A549 (cell line): ENCODE measurements around the gene HOXA2. TPM values are rescaled to one million over a fixed set of nuclear protein-coding genes. Genes with fewer than 3 reads are reported as not detected.

Experiments
- ATAC-seq, 2 experiments: fragments of 200-7000 bp in 1 of 2; fragments of >200 bp in 1 of 2; cut with Nextera tagmentation in 1 of 2; cut with Tn5 transposase in 1 of 2; 3 replicates each; pipeline versions ENCODE4 v1.8.0 to v1.9.1; 2018 to 2020; ENCODE audit warnings: mild to moderate bottlenecking in 1 of 2, moderate library complexity in 1 of 2
- CTCF ChIA-PET: fragments of 300-600 bp; sonication (Branson Sonifier 250); formaldehyde crosslinking; extraction: SDS; loops from one replicate; lab custom pipeline; 2021; ENCODE audit warnings: antibody characterized with exemption, inconsistent platforms; lab: Yijun Ruan, JAX
- POLR2A ChIA-PET: fragments of 350-600 bp; formaldehyde crosslinking; extraction: SDS; loops from one replicate; lab custom pipeline; 2021; ENCODE audit warnings: antibody characterized with exemption, inconsistent platforms; lab: Yijun Ruan, JAX
- DNase-seq, 2 experiments: peaks; one replicate each; pipeline versions ENCODE4 v3.0.0 to v3.0.0-alpha.2; 2011 to 2016; ENCODE audit warnings: low read depth in 1 of 2, low spot score in 1 of 2
- FAIRE-seq: peaks from 2 replicates; lab custom pipeline; 2011; peaks lifted over from hg19 to GRCh38; lab: Jason Lieb, UNC
- H3K27ac ChIP-seq, 2 experiments: fragments of >200 bp; sonication (Bioruptor Twin); formaldehyde crosslinking; 3 replicates each; pipeline ENCODE4 v1.5.1; 2016 to 2017
- H3K4me1 ChIP-seq: fragments of >200 bp; sonication (Bioruptor Twin); formaldehyde crosslinking; 3 replicates; pipeline ENCODE4 v1.6.1; 2016
- H3K4me2 ChIP-seq: fragments of >200 bp; sonication (Bioruptor Twin); formaldehyde crosslinking; 3 replicates; pipeline ENCODE4 v1.6.1; 2016
- H3K4me3 ChIP-seq: fragments of >200 bp; sonication (Bioruptor Twin); formaldehyde crosslinking; 3 replicates; pipeline ENCODE4 v1.5.1; 2016
- H3K9me3 ChIP-seq: fragments of >200 bp; sonication (Bioruptor Twin); formaldehyde crosslinking; 3 replicates; pipeline ENCODE4 v1.6.1; 2016
- ATOH8 ChIP-seq: fragments of 250-450 bp; sonication (Bioruptor Pico); IDR thresholded peaks from 2 replicates; pipeline ENCODE4 v1.5.0; 2020; ENCODE audit warnings: low read depth, mild to moderate bottlenecking, moderate library complexity
- CBX8 ChIP-seq: fragments of 200-600 bp; sonication (generic); IDR thresholded peaks from 2 replicates; pipeline ENCODE4 v1.6.1; 2016
- EHF ChIP-seq: fragments of 250-450 bp; sonication (Bioruptor Pico); IDR thresholded peaks from 2 replicates; pipeline ENCODE4 v1.5.0; 2020; ENCODE audit warnings: mild to moderate bottlenecking
- EHMT2 ChIP-seq: fragments of 200-600 bp; sonication (generic); IDR thresholded peaks from 2 replicates; pipeline ENCODE4 v1.6.1; 2016; ENCODE audit warnings: antibody characterized with exemption, low read depth, mild to moderate bottlenecking, moderate library complexity
- ESRRA ChIP-seq: fragments of 150-350 bp; IDR thresholded peaks from 2 replicates; pipeline ENCODE4 v1.6.1; 2014; ENCODE audit warnings: mild to moderate bottlenecking, low read length, borderline replicate concordance
- FOSB ChIP-seq: fragments of 250-450 bp; sonication (Bioruptor Pico); IDR thresholded peaks from 2 replicates; pipeline ENCODE4 v1.5.0; 2020; ENCODE audit warnings: mild to moderate bottlenecking, moderate library complexity
- HDAC2 ChIP-seq: fragments of 200-600 bp; sonication (generic); IDR thresholded peaks from 2 replicates; pipeline ENCODE4 v1.6.1; 2016
- JUN ChIP-seq, 2 experiments: fragments of >200 bp; sonication (Bioruptor Twin); formaldehyde crosslinking; IDR thresholded peaks; 2 replicates in 1 of 2; 3 replicates in 1 of 2; pipeline ENCODE4 v1.6.1; 2016 to 2017
- KDM1A ChIP-seq: fragments of 200-600 bp; sonication (generic); IDR thresholded peaks from 2 replicates; pipeline ENCODE4 v1.6.1; 2016; ENCODE audit warnings: low read depth, mild to moderate bottlenecking
- KDM5A ChIP-seq: fragments of 200-600 bp; sonication (generic); IDR thresholded peaks from 2 replicates; pipeline ENCODE4 v1.6.1; 2016; ENCODE audit warnings: antibody characterized with exemption, mild to moderate bottlenecking
- NFE2L2 ChIP-seq: fragments of 150-350 bp; conservative IDR thresholded peaks from 2 replicates; pipeline ENCODE4 v1.6.1; 2014; ENCODE audit warnings: low read length
- NPAS2 ChIP-seq: fragments of 250-450 bp; sonication (Bioruptor Pico); IDR thresholded peaks from 2 replicates; pipeline ENCODE4 v1.8.0; 2022; ENCODE audit warnings: mild to moderate bottlenecking, moderate library complexity, borderline replicate concordance
- POLR2AphosphoS2 ChIP-seq: conservative IDR thresholded peaks from 2 replicates; pipeline ENCODE4 v1.6.1; 2012; ENCODE audit warnings: low read length, improper control_type of control experiment, inconsistent platforms
- RCOR1 ChIP-seq: fragments of 150-350 bp; IDR thresholded peaks from 2 replicates; pipeline ENCODE4 v1.6.1; 2014; ENCODE audit warnings: antibody characterized with exemption, low read length, low read depth
- RFX5 ChIP-seq: fragments of 450-650 bp; IDR thresholded peaks from 2 replicates; pipeline ENCODE4 v1.7.1; 2014; ENCODE audit warnings: antibody characterized with exemption, mild to moderate bottlenecking, moderate library complexity
- SREBF2 ChIP-seq: fragments of 450-650 bp; IDR thresholded peaks from 2 replicates; pipeline ENCODE4 v1.6.1; 2014; ENCODE audit warnings: mild to moderate bottlenecking, moderate library complexity
- TFCP2L1 ChIP-seq: fragments of 250-450 bp; sonication (Bioruptor Pico); IDR thresholded peaks from 2 replicates; pipeline ENCODE4 v1.5.0; 2021; ENCODE audit warnings: mild to moderate bottlenecking
- ZC3H11A ChIP-seq: fragments of 450-650 bp; IDR thresholded peaks from 2 replicates; pipeline ENCODE4 v1.6.1; 2014; ENCODE audit warnings: antibody characterized with exemption, mild to moderate bottlenecking
- ZNF302 ChIP-seq: fragments of 250-450 bp; sonication (Bioruptor Pico); IDR thresholded peaks from 2 replicates; pipeline ENCODE4 v1.9.0; 2021; ENCODE audit warnings: inconsistent platforms, mild to moderate bottlenecking, moderate library complexity
- ZSCAN20 ChIP-seq: fragments of 250-450 bp; sonication (Bioruptor Pico); IDR thresholded peaks from 2 replicates; pipeline ENCODE4 v1.8.0; 2022; ENCODE audit warnings: mild to moderate bottlenecking, moderate library complexity
- WGBS: methylation state at CpG from one replicate; pipeline ENCODE4 v1.1.6; 2017; ENCODE audit errors: missing lambda C conversion rate; 5-methylcytosine and 5-hydroxymethylcytosine counted together
- polyA plus RNA-seq, 4 experiments: library from polyadenylated mRNA; depleted of rRNA in 3 of 4; stranded (reverse); fragments of >200 nt; fragmentation: RNase III in 1 of 4; extraction: RNeasy Plus Mini Kit Qiagen cat#74134 plus additional on column Dnase treatment in 1 of 4; gene quantifications; 2 replicates in 3 of 4; 3 replicates in 1 of 4; pipeline ENCODE4 v1.2.3, GENCODE V29; 2011 to 2017
- TF ChIP-seq, protein P1 (sequence below): IDR thresholded peaks from 2 replicates; pipeline ENCODE4 v1.6.1; 2012; ENCODE audit warnings: low read depth, borderline replicate concordance
- TF ChIP-seq, protein P2 (sequence below): fragments of 200-600 bp; sonication (generic); IDR thresholded peaks from 2 replicates; pipeline ENCODE4 v1.6.1; 2016; ENCODE audit warnings: antibody characterized with exemption, mild to moderate bottlenecking, moderate library complexity
- TF ChIP-seq, protein P3 (sequence below): fragments of 450-650 bp; IDR thresholded peaks from 2 replicates; pipeline ENCODE4 v1.6.1; 2014; ENCODE audit warnings: antibody characterized with exemption

Gene HOXA2
- polyA plus RNA-seq, 2 of the 4 experiments (the other 2 are of a cell fraction) = 1.3 to 2.1 TPM

DNA sequence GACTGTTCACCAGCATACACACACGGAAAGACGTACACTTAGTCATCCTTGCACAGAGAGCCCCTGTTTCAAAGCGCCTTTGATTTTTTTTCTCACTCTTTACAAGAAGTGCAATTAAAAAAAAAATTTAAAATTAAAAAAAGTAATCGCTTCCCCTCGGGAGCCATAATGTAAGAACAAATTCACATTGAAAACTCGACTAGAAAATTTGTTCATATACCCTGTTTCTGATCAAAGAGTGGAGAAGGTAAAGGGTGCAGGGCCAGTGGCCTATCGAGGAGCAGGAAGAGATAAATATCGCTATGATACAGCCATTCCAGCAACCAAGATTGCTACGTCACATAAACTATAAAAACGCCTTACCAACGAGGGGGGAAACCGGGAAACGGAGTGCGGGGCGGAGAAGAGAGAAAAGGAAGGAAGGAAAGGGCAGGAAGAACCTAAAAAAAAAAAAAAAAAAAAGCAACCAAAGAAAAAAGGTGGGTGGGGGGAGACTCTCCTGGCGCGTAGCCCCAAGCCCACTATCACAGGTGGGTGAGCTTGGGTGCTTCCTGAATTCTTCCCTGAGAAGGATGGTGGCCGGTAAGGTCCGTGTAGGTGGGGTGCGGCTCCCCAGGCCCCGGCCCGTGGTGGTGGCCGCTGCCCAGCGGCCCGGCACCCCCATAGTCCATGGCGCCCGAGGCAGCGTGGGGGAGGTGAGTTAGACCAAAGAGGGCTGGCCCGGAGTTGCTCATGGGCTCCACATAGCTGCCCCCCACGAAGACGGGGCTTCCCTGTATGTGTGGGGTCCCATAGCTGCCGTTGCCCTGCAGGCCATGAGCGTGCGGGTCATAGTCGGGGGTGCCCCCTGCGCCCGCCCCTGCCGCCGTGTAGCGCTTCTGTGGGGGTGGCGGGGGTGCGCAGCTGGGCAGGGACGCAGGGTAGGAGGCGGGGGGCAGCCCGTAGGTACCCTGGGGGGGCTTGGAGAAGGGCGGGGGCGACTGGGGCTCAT is 5.2 kb upstream of the HOXA2 start:
- H3K27ac ChIP-seq = no peak overlapping the region
- H3K4me3 ChIP-seq = no peak overlapping the region
- DNase-seq = no peak
- no peaks in the 10 kb centered on the region for H3K9me3 ChIP-seq
- TF ChIP-seq ZSCAN20 (no peak), HDAC2 (no peak), ESRRA (no peak), TFCP2L1 (no peak), ZNF302 (no peak), RFX5 (no peak), RCOR1 (no peak), CBX8 (no peak), NFE2L2 (no peak), FOSB (CRISPR knock-in tag) (no peak), ATOH8 (CRISPR knock-in tag) (no peak), EHF (no peak), KDM1A (no peak), EHMT2 (no peak), KDM5A (no peak), ZC3H11A (no peak)
- TF ChIP-seq, protein P1, sequence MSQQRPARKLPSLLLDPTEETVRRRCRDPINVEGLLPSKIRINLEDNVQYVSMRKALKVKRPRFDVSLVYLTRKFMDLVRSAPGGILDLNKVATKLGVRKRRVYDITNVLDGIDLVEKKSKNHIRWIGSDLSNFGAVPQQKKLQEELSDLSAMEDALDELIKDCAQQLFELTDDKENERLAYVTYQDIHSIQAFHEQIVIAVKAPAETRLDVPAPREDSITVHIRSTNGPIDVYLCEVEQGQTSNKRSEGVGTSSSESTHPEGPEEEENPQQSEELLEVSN = no peak
- TF ChIP-seq, protein P2, sequence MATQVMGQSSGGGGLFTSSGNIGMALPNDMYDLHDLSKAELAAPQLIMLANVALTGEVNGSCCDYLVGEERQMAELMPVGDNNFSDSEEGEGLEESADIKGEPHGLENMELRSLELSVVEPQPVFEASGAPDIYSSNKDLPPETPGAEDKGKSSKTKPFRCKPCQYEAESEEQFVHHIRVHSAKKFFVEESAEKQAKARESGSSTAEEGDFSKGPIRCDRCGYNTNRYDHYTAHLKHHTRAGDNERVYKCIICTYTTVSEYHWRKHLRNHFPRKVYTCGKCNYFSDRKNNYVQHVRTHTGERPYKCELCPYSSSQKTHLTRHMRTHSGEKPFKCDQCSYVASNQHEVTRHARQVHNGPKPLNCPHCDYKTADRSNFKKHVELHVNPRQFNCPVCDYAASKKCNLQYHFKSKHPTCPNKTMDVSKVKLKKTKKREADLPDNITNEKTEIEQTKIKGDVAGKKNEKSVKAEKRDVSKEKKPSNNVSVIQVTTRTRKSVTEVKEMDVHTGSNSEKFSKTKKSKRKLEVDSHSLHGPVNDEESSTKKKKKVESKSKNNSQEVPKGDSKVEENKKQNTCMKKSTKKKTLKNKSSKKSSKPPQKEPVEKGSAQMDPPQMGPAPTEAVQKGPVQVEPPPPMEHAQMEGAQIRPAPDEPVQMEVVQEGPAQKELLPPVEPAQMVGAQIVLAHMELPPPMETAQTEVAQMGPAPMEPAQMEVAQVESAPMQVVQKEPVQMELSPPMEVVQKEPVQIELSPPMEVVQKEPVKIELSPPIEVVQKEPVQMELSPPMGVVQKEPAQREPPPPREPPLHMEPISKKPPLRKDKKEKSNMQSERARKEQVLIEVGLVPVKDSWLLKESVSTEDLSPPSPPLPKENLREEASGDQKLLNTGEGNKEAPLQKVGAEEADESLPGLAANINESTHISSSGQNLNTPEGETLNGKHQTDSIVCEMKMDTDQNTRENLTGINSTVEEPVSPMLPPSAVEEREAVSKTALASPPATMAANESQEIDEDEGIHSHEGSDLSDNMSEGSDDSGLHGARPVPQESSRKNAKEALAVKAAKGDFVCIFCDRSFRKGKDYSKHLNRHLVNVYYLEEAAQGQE = no peak
- TF ChIP-seq, protein P3, sequence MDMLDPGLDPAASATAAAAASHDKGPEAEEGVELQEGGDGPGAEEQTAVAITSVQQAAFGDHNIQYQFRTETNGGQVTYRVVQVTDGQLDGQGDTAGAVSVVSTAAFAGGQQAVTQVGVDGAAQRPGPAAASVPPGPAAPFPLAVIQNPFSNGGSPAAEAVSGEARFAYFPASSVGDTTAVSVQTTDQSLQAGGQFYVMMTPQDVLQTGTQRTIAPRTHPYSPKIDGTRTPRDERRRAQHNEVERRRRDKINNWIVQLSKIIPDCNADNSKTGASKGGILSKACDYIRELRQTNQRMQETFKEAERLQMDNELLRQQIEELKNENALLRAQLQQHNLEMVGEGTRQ = no peak
- TF ChIP-seq, all 56 proteins: peak for 0
- CTCF ChIA-PET = interaction anchor here (1.7 to 3.7 kb wide), 2 partner anchors 11 to 33 kb away, joined by 6 to 20 read pairs; partner anchors contain the start of gene HOXA1
- POLR2A ChIA-PET = no interaction called here
- H3K4me1 ChIP-seq = peaks cover 30% of the 10 kb centered on the region
- ATAC-seq (no peak), FAIRE-seq (no peak)
- 93% methylated on average over 30 of the region's 47 CpGs for WGBS
- H3K4me2 ChIP-seq = no peak overlapping the region

DNA sequence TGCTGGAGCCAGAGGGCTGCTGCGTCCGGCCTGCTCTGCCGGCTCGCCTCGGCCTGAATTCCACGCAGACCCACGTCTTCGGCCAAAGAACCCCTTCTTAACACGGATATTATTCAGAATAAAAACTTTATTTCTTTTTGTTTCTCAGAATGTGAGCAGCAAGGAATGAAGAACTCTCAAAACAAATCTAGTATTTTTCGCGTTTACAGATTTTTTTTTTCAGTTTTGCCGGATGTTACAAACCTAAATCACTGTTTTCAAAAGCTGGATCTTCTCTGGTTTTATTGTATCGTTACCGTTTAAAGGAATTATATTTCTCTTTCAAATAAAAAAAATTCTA is 4.4 kb upstream of the HOXA2 start:
- ChIA-PET CTCF (interaction anchor here (1.5 to 3.7 kb wide), 3 partner anchors 10 to 37 kb away, joined by 4 to 20 read pairs (median 4); partner anchors contain the start of genes HOXA1 and HOXA5), POLR2A (no interaction called here)
- Histone ChIP-seq H3K27ac (no peak overlapping the region), H3K4me1 (peaks cover 26% of the 10 kb centered on the region), H3K9me3 (no peaks in the 10 kb centered on the region), H3K4me2 (no peak overlapping the region), H3K4me3 (no peak overlapping the region)
- FAIRE-seq (no peak), ATAC-seq (no peak), DNase-seq (no peak)
- 94% methylated on average over 14 of the region's 14 CpGs for WGBS
- TF ChIP-seq ESRRA = no peak
- no peak for TF ChIP-seq JUN (IDR thresholded peaks at IDR 0.05)
- no peak for TF ChIP-seq FOSB (CRISPR knock-in tag)
- no peak for TF ChIP-seq POLR2AphosphoS2
- TF ChIP-seq NPAS2 = no peak
- no peak for TF ChIP-seq SREBF2
